GM12874 (cell line): ENCODE data around the gene ASB7.

ENCODE experiments used
- TF ChIP-seq, protein P1 (sequence below): IDR thresholded peaks from 2 replicates; pipeline ENCODE4 v1.5.1; 2011; ENCODE audit warnings: low read depth, mild to moderate bottlenecking, control low read depth, low read length, moderate library complexity; ENCODE audit not compliant: insufficient read depth

ASB7 gene

DNA sequence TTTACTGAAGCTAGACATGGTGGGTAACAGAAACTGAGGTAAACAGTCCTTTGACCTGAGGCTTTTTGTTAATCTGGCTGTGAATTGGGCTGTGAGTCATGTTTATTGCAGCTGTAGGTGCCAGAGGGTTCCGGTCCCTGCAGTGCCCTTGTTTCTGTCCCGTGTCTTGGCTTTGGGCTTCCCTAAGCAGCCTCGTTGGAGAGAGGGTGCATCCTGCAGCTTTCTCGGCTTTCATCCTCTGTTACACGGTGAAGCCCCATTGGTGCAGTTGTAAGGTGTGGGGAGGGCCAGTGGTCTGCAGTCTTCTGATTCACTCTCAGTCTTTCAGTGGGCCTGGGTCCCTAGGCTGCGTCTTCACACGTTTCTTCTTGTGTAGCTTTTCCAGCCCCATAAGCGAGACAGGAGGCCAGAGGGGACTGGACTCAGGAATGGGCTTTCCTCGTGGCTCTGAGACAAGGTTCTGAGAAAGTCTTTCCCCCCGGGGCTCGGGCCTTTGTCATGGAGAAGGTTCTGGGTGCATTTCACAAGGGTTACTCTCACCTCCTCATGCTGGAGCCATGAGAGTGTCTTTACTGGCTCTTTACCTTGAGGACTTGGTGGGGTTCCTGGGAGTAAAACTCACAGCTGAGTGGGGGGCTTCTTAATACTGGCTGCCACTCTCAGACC lies 33.1 kb downstream of the ASB7 start:
- TF ChIP-seq, protein P1, sequence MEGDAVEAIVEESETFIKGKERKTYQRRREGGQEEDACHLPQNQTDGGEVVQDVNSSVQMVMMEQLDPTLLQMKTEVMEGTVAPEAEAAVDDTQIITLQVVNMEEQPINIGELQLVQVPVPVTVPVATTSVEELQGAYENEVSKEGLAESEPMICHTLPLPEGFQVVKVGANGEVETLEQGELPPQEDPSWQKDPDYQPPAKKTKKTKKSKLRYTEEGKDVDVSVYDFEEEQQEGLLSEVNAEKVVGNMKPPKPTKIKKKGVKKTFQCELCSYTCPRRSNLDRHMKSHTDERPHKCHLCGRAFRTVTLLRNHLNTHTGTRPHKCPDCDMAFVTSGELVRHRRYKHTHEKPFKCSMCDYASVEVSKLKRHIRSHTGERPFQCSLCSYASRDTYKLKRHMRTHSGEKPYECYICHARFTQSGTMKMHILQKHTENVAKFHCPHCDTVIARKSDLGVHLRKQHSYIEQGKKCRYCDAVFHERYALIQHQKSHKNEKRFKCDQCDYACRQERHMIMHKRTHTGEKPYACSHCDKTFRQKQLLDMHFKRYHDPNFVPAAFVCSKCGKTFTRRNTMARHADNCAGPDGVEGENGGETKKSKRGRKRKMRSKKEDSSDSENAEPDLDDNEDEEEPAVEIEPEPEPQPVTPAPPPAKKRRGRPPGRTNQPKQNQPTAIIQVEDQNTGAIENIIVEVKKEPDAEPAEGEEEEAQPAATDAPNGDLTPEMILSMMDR, result no peak

DNA sequence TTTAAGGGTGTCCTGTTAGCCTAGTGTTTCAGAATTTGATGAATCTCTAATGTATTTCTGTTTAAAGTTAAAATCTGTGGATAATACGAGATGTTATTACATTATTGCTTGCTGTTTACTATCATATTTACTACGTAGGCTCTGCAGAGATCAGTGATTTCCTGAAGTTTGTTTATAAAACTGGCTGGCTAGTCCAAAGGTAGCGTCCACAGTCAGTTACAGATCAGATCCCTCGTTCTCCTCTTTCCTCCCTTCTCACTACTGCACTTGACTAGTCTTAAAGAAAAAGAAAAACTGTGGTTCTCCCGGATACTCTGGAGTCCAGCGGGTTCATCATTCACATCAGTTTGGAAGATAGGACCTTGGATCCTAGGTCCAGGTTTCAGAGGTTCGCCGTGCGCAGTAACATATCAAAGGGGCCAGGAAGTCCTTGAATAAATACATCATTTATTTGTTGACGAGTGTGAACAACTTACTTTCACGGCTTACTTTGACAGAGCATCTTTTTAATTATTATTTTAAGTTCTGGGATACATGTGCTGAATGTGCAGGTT lies 35.9 kb downstream of the ASB7 start:
- TF ChIP-seq, protein P1, result no peak

DNA sequence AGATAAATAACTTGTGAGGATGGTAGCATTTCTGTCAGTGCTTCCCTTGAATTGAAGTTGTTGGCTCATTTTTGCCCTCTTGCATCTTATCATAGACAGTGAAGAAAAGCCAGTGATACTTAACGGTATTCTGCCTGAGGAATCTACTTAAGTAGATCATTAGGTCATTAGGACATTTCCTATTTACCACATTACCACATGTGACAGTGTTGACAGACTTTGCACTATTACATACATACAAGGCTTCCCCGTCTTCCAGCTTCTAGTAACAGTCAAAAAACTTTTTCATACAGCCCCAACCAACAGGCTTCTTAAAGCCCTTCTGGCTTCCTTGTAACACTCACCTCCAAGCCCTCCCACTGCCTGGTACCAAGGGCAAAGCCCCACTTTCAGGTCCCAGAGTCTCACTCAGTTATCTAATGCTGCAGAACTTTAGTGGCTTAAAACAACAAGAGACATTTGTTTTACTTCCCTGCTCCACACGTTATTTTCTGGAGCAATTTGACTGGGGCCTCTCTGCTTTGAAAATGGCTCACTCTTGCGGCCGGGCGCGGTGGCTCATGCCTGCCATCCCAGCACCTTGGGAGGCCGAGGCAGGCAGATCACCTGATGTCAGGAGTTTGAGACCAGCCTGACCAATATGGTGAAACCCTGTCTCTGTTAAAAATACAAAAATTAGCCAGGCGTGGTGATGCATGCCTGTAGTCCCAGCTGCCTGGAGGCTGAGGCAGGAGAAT lies 40.0 kb downstream of the ASB7 start:
- TF ChIP-seq, protein P1, result no peak

DNA sequence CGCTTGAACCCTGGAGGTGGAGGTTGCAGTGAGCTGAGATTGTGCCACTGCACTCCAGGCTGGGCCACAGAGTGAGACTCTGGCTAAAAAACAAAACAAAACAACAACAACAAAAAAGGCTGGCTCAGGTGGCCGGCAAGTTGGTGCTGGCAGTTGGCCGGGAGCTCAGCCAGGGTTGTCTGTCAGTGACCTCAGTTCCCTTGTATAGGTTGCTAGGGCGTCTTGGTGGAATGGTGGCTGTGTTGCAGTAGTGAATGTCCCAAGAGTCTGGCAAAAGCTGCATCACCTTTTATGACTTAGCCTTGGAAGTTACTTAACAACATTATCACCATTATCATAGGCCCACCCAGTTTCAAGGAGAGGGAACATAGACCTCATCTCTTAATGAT lies 40.6 kb downstream of the ASB7 start:
- TF ChIP-seq, protein P1, result no peak

DNA sequence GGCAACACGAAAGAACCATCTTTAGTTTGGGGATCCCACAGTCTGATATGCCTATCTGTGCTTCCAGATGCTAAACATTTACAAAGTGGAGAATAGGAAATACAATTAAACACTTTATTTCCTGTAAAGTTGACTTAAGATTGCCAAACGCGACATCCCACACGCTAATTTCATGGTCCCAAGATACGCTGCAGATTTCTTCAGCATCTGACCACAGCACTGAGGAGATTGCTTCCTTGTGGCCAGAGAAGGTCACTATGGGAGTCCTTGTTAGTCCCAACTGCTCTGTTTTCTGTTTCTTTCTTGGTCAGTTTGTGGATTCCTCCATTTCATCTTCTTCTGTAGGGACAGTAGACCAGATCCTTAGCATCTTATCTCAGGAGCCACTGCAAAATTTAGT lies 43.3 kb downstream of the ASB7 start:
- TF ChIP-seq, protein P1, result no peak

DNA sequence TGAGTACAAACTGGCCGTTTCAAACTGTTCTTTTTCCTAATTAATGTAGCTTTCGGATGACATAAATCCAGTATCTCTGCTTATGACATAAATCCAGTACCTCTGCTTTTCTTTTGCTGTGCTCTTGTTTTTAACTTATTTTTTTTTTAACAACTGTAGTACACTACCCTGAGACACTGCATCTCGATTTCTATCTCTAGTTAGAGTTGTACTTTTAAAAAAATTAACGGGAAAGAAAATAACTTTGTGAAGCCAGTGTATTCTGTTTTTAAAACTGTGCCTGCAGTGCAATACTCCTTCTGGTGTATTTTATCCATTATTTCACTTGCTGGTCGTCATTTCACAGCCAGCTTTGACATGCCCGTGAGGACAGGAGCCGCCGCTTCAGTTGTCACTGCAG lies 46.6 kb downstream of the ASB7 start:
- TF ChIP-seq, protein P1, result no peak

DNA sequence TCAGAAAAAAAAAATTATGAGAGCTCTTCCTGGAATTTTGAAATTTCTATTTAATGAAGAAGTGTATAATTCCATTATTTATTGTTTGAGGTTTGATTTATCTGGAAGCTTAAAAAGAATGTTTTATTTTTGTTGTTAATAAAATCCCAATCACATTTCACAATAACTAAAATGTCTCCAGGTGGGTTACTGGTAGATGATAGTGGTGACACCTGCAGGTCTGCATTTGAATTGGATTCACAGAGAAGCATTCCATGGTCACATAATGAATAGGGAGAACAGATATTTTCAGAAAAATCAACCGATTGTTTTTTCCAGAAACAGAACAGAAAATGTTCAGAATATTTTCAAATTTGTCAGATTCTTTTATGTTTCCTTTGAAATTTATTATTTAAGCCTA lies 48.3 kb downstream of the ASB7 start:
- TF ChIP-seq, protein P1, result no peak
